PC-3 (cell line): ENCODE measurements around the gene TNFRSF18. TPM values are rescaled to one million over a fixed set of nuclear protein-coding genes. Genes with fewer than 3 reads are reported as not detected.

ENCODE experiments used
- ATAC-seq: fragments of 200-7000 bp; cut with Tn5 transposase; 2 replicates; pipeline ENCODE4 v1.9.1; 2020; ENCODE audit warnings: mild to moderate bottlenecking, moderate library complexity
- BruUV-seq: library from RNA; stranded (reverse); fragments of 400-500 nt; replicated peaks from 2 replicates; lab custom pipeline; 2021; lab: Mats Ljungman, UMichigan
- CTCF ChIA-PET: fragments of 300-600 bp; sonication (Branson Sonifier 250); formaldehyde crosslinking; loops from one replicate; lab custom pipeline; 2022; ENCODE audit warnings: antibody characterized with exemption; lab: Charles Lee
- POLR2A ChIA-PET: fragments of 300-600 bp; sonication (Branson Sonifier 250); formaldehyde crosslinking; loops from one replicate; lab custom pipeline; 2022; ENCODE audit warnings: antibody characterized with exemption; ENCODE audit not compliant: unreplicated experiment; lab: Charles Lee
- DNase-seq: peaks from one replicate; pipeline ENCODE4 v3.0.0-alpha.2; 2015
- H2AFZ ChIP-seq: fragments of 300-600 bp; sonication (generic); 2 replicates; pipeline ENCODE4 v1.6.0; 2016; ENCODE audit warnings: antibody characterized with exemption, low read length
- H3F3A ChIP-seq: fragments of 300-600 bp; sonication (generic); one replicate; pipeline ENCODE4 v1.6.0; 2017; ENCODE audit warnings: antibody characterized with exemption, low read length, control low read depth, mild to moderate bottlenecking; ENCODE audit not compliant: unreplicated experiment
- H3K27ac ChIP-seq: fragments of 300-600 bp; sonication (generic); 2 replicates; pipeline ENCODE4 v1.5.1; 2016; ENCODE audit warnings: mild to moderate bottlenecking, low read length
- H3K27me3 ChIP-seq: fragments of 300-600 bp; sonication (generic); 2 replicates; pipeline ENCODE4 v1.6.1; 2016; ENCODE audit warnings: low read length, mixed read lengths
- H3K36me3 ChIP-seq: fragments of 300-600 bp; sonication (generic); 2 replicates; pipeline ENCODE4 v1.6.1; 2016; ENCODE audit warnings: low read depth, mixed run types, low read length, mixed read lengths
- H3K4me1 ChIP-seq: fragments of 300-600 bp; sonication (generic); 2 replicates; pipeline ENCODE4 v1.5.1; 2016; ENCODE audit warnings: low read length; ENCODE audit not compliant: insufficient read depth
- H3K4me2 ChIP-seq: fragments of 300-600 bp; sonication (generic); 2 replicates; pipeline ENCODE4 v1.6.0; 2016; ENCODE audit warnings: low read length
- H3K4me3 ChIP-seq: fragments of 300-600 bp; sonication (generic); 2 replicates; pipeline ENCODE4 v1.5.1; 2016; ENCODE audit warnings: mild to moderate bottlenecking, low read length, mixed read lengths
- H3K79me2 ChIP-seq: fragments of 300-600 bp; sonication (generic); 2 replicates; pipeline ENCODE4 v1.6.1; 2017; ENCODE audit warnings: low read length, mixed read lengths
- H3K9ac ChIP-seq: fragments of 300-600 bp; sonication (generic); 2 replicates; pipeline ENCODE4 v1.6.0; 2016; ENCODE audit warnings: mild to moderate bottlenecking, low read length
- H3K9me2 ChIP-seq: fragments of 300-600 bp; sonication (generic); replicated peaks from 2 replicates; pipeline ENCODE4 v1.6.1; 2016; ENCODE audit warnings: mixed run types, low read length, mixed read lengths
- H3K9me3 ChIP-seq: fragments of 300-600 bp; sonication (generic); 2 replicates; pipeline ENCODE4 v1.6.1; 2016; ENCODE audit warnings: low read length, mixed read lengths
- H4K20me1 ChIP-seq: fragments of 300-600 bp; sonication (generic); 2 replicates; pipeline ENCODE4 v1.6.1; 2016; ENCODE audit warnings: low read length, mixed read lengths
- CTCF ChIP-seq: fragments of 300-600 bp; sonication (generic); conservative IDR thresholded peaks from 2 replicates; pipeline ENCODE4 v1.5.1; 2017; ENCODE audit warnings: antibody characterized with exemption, low read depth, mild to moderate bottlenecking, low read length
- EZH2 ChIP-seq: fragments of 300-600 bp; sonication (generic); IDR thresholded peaks from one replicate; pipeline ENCODE4 v1.6.1; 2017; ENCODE audit warnings: antibody characterized with exemption, mild to moderate bottlenecking, low read length; ENCODE audit not compliant: unreplicated experiment
- EZH2phosphoT487 ChIP-seq: fragments of 300-600 bp; sonication (generic); IDR thresholded peaks from 2 replicates; pipeline ENCODE4 v1.6.1; 2018; ENCODE audit warnings: mild to moderate bottlenecking, antibody characterized with exemption, low read length, borderline replicate concordance
- intact Hi-C: fragments of 100-400 bp; cut with micrococcal nuclease; formaldehyde crosslinking; loops from 2 replicates; pipeline ENCODE4 v1.9.0; 2023
- total RNA-seq: library from RNA; depleted of rRNA; stranded (reverse); fragments of >200 nt; gene quantifications from 2 replicates; pipeline ENCODE4 v1.2.3, GENCODE V29; 2014

Gene TNFRSF18
- total RNA-seq, 1 experiment from 2014 or later, result 87.2 TPM

DNA sequence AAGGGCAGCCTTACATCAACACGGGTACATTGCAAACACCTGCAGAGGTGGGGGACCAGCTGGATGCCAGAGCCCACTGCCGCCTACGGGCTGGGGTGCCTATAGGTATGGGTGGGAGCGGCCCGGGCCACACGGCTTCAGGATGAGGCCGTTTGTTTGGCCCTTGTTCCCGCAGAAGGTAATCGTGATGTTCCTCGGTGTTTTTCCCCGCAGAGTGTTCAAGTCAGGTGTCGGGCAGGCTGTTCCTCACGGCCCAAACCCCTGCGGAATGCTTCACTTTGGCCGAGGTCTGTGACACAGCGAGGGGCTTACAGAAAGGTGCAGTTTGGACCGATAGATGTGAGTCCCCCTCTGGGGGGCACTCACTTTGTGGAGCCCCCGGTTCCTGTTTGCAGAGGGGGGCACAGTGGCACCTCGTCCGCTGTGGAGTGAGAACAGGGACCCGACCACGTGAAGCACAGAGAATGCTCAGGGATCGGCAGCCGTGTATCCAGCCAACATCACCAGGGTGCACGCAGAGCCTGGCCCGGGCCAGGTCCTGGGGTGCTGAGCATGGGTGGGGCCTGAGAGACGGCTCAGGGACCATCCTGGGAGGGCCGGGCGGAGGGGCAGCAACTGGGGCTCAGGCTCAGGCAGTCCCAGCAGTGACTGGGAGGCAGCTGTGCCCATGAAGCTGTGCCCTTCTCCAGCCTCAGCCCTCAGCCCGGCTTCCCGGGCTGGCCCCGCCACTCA, 33.2 kb downstream of the TNFRSF18 start:
- POLR2A ChIA-PET, result no interaction called here
- CTCF ChIA-PET, result no interaction called here
- Histone ChIP-seq H3K36me3 (no peaks in the 10 kb centered on the region; the same call in 1 of the 2 replicates), H3K79me2 (peaks cover 18% of the 10 kb centered on the region), H3K4me1 (no peaks in the 10 kb centered on the region), H3K9ac (no peak overlapping the region), H3K9me2 (no peaks in the 10 kb centered on the region), H2AFZ (no peak overlapping the region), H3K4me2 (no peak overlapping the region), H4K20me1 (peaks cover 11% of the 10 kb centered on the region), H3K4me3 (no peak overlapping the region), H3F3A (no peaks in the 10 kb centered on the region), H3K27ac (no peak overlapping the region), H3K27me3 (no peaks in the 10 kb centered on the region), H3K9me3 (no peaks in the 10 kb centered on the region)
- no peak for ATAC-seq
- no peak for TF ChIP-seq EZH2phosphoT487
- no peak for TF ChIP-seq CTCF
- no peak for TF ChIP-seq EZH2
- no peak for DNase-seq
- intact Hi-C loops, result no loop called here
- no TSS peak for BruUV-seq

- BruUV-seq, result no TSS peak
- DNase-seq (no peak), ATAC-seq (no peak)
- Histone ChIP-seq H3K27ac (no peak overlapping the region), H3K9me3 (no peaks in the 10 kb centered on the region), H3K9me2 (no peaks in the 10 kb centered on the region), H3K36me3 (no peaks in the 10 kb centered on the region; the same call in 1 of the 2 replicates), H3K4me1 (no peaks in the 10 kb centered on the region), H3K79me2 (peaks cover 33% of the 10 kb centered on the region), H3F3A (no peaks in the 10 kb centered on the region), H3K4me3 (no peak overlapping the region), H3K9ac (no peak overlapping the region), H3K27me3 (no peaks in the 10 kb centered on the region), H3K4me2 (no peak overlapping the region), H4K20me1 (peaks cover 21% of the 10 kb centered on the region), H2AFZ (no peak overlapping the region)
- intact Hi-C loops, result no loop called here
- ChIA-PET CTCF (no interaction called here), POLR2A (interaction anchor here (0.6 kb wide), 1 partner anchor 1296 kb away, joined by 4 read pairs; no protein-coding TSS in a partner anchor)
- TF ChIP-seq CTCF, result no peak
- no peak for TF ChIP-seq EZH2phosphoT487
- no peak for TF ChIP-seq EZH2
Observed at GRCh38 chr1:1171546-1172340, 34.6 kb downstream of the TNFRSF18 start.
